NCI-H524 treated with DMSO at 0.1 percent for 48 hours (cell line): ENCODE measurements around the gene VAV2.
A peak's percentile ranks its signal among the peaks of the same experiment; 100 is the strongest.

Experiments used
- DNase-seq: peaks from one replicate; lab custom pipeline; 2025; lab: John Stamatoyannopoulos, UW

VAV2 gene

DNA sequence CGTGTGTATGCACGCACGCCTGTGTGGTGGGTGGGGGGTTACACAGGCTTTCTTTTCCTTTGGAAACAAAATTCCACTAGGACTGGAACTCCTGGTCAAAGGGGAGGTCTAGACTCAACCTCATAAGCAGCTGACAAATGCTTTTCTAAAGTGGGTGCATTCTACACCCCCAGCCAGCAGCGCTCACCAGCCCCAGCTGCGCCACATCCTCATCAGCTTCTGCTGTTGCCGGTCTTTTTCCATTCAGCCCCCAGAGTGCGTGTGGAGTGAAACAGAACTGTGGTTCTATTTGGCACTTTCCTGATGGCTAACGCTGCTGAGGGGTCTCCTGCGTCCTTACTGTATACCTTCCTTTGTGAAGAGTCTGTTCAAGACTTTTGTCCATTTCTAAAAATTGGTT is 176.3 kb downstream of the VAV2 start:
- DNase-seq: no peak

DNA sequence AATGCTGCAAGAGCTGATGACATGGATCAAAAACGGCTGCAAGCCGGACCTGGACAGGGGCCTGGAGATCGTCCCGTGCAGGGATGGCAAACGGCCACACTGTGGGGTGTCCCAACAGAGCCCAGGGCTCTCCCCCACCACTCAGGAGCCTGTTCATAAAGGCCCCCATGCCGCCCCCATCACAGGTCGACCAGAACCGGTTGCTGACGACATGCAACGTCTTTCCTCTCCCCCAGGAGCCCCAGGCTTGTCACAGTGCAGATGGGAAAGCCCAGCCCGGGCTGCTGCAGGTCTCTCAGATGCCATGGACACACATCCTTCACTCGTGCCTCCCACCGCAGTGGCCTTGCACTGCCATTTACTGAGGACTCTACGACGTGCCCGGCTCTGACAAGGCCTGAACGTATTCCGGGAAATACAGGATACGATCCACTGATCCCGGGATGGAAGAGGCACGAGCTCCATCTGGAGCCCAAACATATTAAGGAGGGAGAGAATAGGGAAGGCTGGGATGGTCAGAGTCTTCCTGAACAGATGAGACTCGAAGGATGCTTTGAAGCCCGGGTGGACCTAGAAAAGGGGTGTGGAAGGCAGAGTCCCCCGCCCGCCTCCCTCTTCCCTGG is 177.4 kb downstream of the VAV2 start:
- DNase-seq: no peak

GRCh38 chr9:133813749-133814585 is 178.2 kb downstream of the VAV2 start:
- peak; percentile 47 for DNase-seq

- DNase-seq: no peak
These were observed 179.0 kb downstream of the VAV2 start for GRCh38 chr9:133812941-133813748.

DNA sequence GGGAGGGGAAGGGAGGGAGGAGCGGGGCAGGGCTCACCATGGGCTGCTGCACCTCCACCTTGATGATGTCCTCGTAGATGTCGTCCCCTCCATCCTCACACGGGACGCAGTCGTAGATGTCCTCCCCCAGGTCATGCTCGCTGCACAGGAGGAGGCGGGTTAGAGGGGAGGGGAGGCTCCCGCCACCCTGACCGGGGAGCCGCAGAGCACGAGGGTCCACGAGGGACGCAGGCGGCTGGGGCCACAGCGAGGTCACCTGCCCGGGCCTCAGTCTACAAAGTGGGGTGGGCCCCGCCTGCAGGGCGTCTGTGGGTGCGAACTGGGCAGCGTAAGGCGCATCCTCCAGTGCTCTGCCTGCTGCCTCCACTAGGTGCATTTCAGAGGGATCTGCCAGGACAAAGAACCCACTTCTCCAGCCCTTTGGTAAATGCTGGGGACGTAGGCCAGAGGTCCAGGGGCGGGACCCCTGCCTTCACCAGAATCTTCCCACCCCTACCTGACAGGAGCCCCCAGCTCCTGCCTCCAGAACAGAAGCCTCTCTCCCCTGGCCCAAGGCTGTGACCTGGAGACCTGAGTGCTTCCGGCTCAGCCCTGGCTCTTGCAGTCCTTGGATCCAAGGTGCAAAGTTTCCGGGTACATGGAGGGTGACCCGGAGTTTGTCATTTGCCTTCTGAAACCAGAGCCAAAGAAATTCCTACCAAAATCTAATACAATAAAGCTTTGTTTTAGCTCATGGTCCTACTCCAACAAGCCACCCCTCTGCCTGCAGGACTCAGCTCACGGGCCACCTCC is 179.9 kb downstream of the VAV2 start:
- DNase-seq: no peak

DNA sequence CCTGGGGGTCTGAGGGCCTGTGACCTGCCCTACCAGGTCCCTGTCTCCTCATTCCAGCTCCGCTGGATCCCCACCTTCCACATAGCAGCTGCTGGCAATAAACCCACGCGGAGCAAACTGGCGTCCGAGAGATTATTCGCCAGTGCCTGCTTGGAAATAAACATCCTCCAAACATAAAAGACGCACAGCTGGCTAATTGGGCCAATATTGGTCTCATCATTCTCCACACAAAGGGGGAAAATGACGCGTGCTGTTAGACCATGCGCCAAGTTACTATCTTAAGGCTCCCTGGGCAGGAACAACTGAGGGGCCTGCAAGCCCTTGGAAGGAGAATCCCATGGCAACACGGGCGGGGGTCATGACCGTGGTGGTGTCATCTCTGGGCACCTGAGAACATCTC is 180.7 kb downstream of the VAV2 start:
- no peak for DNase-seq

DNA sequence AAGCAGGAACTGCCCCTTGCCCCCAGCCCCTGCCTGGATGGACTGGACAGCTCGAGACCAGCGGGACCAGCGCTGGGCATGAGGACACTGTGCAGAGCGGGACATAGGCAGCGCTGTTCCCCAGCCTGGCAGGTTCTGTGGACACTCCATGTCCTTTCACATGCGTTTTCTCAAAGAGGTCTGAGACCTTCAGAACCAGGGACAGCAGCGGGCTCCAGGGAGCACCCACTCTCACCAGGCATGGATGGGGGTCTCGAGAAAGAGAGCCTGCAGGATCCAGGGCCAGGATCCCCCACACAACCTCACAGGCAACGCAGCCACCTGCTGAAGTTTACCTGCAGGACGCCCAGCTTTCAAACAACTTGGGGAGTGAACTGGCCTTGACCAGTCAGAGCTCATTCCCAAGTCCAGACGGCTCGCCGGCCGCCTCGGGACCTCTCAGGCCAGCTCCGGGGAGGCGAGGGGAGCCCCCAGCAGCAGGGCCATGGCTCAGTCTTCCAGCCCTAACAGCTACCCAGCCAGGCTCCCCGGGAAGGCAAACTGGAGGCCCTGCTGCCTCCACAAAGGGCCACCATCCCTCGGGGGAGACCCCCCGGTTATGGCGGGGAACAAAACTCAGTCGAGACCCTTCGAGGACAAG is 181.4 kb downstream of the VAV2 start:
- DNase-seq: no peak

- DNase-seq: no peak
These were observed 182.8 kb downstream of the VAV2 start for GRCh38 chr9:133809335-133809734.

GRCh38 chr9:133807818-133808217 is 184.3 kb downstream of the VAV2 start:
- DNase-seq: no peak

- DNase-seq: no peak
These were observed 185.1 kb downstream of the VAV2 start for GRCh38 chr9:133807037-133807436.

GRCh38 chr9:133806623-133807010 is 185.5 kb downstream of the VAV2 start:
- DNase-seq: no peak

GRCh38 chr9:133805876-133806622 is 186.1 kb downstream of the VAV2 start:
- DNase-seq: no peak

GRCh38 chr9:133804199-133804598 is 187.9 kb downstream of the VAV2 start:
- DNase-seq: no peak

- DNase-seq: no peak
These were observed 188.4 kb downstream of the VAV2 start for GRCh38 chr9:133803745-133804144.

- no peak for DNase-seq
These were observed 189.0 kb downstream of the VAV2 start for GRCh38 chr9:133803028-133803585.

GRCh38 chr9:133801739-133802138 is 190.4 kb downstream of the VAV2 start:
- no peak for DNase-seq

DNA sequence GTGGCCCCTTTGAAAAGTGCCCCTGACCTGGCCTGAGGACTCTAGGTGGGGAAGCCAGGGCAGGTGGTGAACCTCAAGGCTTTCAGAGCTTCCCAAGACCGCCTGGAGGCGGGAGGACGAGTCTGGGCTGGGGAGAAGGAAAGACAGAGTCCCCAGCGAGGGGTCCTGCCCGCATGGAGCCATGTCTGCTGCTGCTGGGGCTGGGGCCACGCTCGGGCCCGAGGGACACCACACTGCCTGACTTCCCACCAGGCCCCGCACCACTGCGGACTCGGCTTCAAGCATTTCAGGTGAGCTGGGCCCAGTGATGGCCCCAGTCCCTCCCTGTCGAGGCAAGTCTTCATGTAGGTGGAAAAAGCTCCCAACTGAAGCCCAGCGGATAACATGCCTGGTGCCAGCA is 191.9 kb downstream of the VAV2 start:
- DNase-seq: no peak

DNA sequence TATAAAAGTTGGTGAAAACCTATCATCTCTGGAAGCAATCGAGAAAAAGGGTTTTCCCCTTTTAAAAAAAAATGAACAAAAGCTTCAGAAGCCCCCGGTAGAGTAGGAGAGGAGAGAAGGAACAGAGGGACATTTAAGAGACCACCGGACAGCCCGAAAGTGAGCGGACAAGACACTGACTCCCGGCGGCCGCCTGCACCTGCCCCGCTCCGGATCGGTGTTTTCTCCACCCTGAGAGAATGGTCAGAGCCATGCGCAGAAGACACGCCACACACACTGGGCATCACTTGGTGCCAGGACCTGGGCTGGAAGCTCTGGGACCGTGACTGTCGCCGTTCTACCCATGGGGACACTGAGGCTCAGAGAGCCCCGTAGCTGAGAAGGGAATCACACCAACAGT is 192.4 kb downstream of the VAV2 start:
- no peak for DNase-seq

DNA sequence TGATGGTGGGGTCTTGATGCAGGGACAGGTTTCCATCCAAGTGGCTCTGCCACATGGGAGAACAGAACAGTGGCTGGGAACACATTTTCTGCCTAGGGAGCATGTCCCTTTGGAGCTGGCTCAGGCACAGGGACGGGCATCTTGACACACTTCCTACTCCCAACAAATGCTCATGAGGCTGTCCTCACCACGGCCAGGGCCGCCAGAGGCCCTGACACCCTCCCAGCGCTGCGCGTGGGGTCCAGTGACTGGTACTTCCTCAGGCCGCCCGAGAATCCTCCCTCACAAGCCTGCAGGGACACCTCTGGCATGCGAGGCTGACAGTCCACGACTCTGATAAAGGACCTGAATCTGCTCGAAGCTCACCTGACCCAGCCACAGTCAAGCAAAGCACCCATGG is 193.0 kb downstream of the VAV2 start:
- DNase-seq: no peak

DNA sequence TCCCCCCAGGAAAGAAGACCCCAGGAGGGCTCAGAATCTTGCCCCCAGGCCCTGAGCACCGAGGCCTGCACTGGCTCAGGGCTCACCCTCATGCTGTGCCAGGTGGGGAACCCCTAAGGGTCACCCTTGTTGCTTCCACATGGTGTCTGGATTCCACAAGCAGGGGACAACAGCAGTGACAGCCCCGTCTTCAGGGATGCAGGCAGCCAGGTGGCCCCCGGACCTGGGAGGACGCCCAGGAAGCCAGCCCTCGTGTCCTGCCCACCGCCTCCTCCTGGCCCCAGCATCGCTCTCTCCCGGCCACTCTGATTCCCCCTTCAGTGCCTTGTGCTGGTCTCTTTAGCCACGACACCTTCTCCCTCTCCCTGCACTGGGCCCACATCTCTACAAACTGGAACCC is 194.0 kb downstream of the VAV2 start:
- DNase-seq: no peak
